K562 (cell line): ENCODE measurements around the gene SETD1B. TPM values are rescaled to one million over a fixed set of nuclear protein-coding genes. Genes with fewer than 3 reads are reported as not detected.

Source experiments
- BCOR ChIP-seq: fragments of 450-650 bp; IDR thresholded peaks from 2 replicates; pipeline ENCODE4 v1.6.1; 2016
- CTBP1 ChIP-seq: fragments of 450-650 bp; IDR thresholded peaks from 2 replicates; pipeline ENCODE4 v1.6.1; 2016; ENCODE audit warnings: borderline replicate concordance
- HMG20B ChIP-seq: fragments of 250-450 bp; sonication (Bioruptor Pico); IDR thresholded peaks from 2 replicates; pipeline ENCODE4 v1.5.0; 2021; ENCODE audit warnings: mild to moderate bottlenecking
- L3MBTL2 ChIP-seq: fragments of 450-650 bp; IDR thresholded peaks from 2 replicates; pipeline ENCODE4 v1.6.1; 2016; ENCODE audit warnings: mild to moderate bottlenecking, moderate library complexity
- MEF2D ChIP-seq: conservative IDR thresholded peaks from 2 replicates; pipeline ENCODE4 v1.6.1; 2016; ENCODE audit warnings: low read depth, missing genetic modification characterization, missing compliant biosample characterization
- NR1H2 ChIP-seq: sonication (generic); formaldehyde crosslinking; IDR thresholded peaks from 2 replicates; pipeline ENCODE4 v1.4.0; 2020; ENCODE audit warnings: mild to moderate bottlenecking, missing genetic modification reagents
- SNRNP70 ChIP-seq: fragments of 200-400 bp; formaldehyde crosslinking; optimal IDR thresholded peaks from 2 replicates; pipeline ENCODE3; 2017; ENCODE audit warnings: low read depth, low read length
- SRSF3 ChIP-seq: fragments of 200-400 bp; formaldehyde crosslinking; IDR thresholded peaks from 2 replicates; pipeline ENCODE4 v1.6.1; 2016; ENCODE audit warnings: mild to moderate bottlenecking, low read length, moderate library complexity; ENCODE audit not compliant: insufficient read depth
- ZBTB11 ChIP-seq, 3 experiments: fragments of 200-800 bp in 1 of 3; fragments of 250-450 bp in 1 of 3; fragments of 450-650 bp in 1 of 3; sonication (Bioruptor Pico) in 1 of 3; sonication (Bioruptor generic) in 1 of 3; formaldehyde crosslinking in 1 of 3; IDR thresholded peaks; 2 replicates each; pipeline versions ENCODE4 v1.6.1 to v1.8.0; 2016 to 2022; ENCODE audit warnings: mild to moderate bottlenecking in 2 of 3, missing genetic modification characterization in 2 of 3, missing compliant biosample characterization in 1 of 3, moderate library complexity in 1 of 3
- ZC3H4 ChIP-seq: sonication (generic); formaldehyde crosslinking; IDR thresholded peaks from 2 replicates; pipeline ENCODE4 v1.9.0; 2021; ENCODE audit warnings: missing genetic modification reagents, borderline replicate concordance
- ZNF57 ChIP-seq: fragments of 450-650 bp; formaldehyde crosslinking; IDR thresholded peaks from 2 replicates; pipeline ENCODE4 v1.4.0; 2020; ENCODE audit warnings: mild to moderate bottlenecking, moderate library complexity
- polyA plus RNA-seq, 8 experiments: library from polyadenylated mRNA; depleted of rRNA in 4 of 8; stranded (reverse) in 5 of 8; unstranded in 3 of 8; fragments of >200 nt; fragmentation: Nextera tagmentation in 2 of 8; fragmentation: Illumina TruSeq in 1 of 8; extraction: Ambion mirVana in 2 of 8; extraction: Trizol in 1 of 8; gene quantifications; 2 replicates each; pipeline versions ENCODE4 v1.2.1 to v1.2.3, GENCODE V29; 2011 to 2014; ENCODE audit warnings: inconsistent platforms in 1 of 8, missing spikeins in 1 of 8
- total RNA-seq, 7 experiments: library from RNA; depleted of rRNA in 6 of 7; stranded (reverse); fragments of >200 nt in 6 of 7; fragmentation: Illumina TruSeq in 2 of 7; extraction: Trizol in 2 of 7; gene quantifications; 2 replicates each; pipeline versions ENCODE4 v1.2.1 to v1.2.3, GENCODE V29; 2011 to 2021; ENCODE audit warnings: low replicate concordance in 1 of 7
- TF ChIP-seq, protein P1 (sequence below): sonication (generic); formaldehyde crosslinking; IDR thresholded peaks from 2 replicates; pipeline ENCODE4 v1.8.0; 2023; ENCODE audit warnings: mild to moderate bottlenecking, missing genetic modification reagents
- TF ChIP-seq, protein P2 (sequence below): fragments of 250-450 bp; sonication (Bioruptor Pico); IDR thresholded peaks from 2 replicates; pipeline ENCODE4 v1.5.0; 2020; ENCODE audit warnings: mild to moderate bottlenecking, borderline replicate concordance
- TF ChIP-seq, protein P3 (sequence below): fragments of 450-650 bp; IDR thresholded peaks from 2 replicates; pipeline ENCODE4 v1.6.1; 2016; ENCODE audit warnings: mild to moderate bottlenecking

Gene SETD1B
- total and polyA plus RNA-seq, 9 of the 15 experiments (the other 6 are each of a cell fraction or from before 2014, with no cell fraction given), result 0.48 to 26.6 (median 2.3) TPM

DNA sequence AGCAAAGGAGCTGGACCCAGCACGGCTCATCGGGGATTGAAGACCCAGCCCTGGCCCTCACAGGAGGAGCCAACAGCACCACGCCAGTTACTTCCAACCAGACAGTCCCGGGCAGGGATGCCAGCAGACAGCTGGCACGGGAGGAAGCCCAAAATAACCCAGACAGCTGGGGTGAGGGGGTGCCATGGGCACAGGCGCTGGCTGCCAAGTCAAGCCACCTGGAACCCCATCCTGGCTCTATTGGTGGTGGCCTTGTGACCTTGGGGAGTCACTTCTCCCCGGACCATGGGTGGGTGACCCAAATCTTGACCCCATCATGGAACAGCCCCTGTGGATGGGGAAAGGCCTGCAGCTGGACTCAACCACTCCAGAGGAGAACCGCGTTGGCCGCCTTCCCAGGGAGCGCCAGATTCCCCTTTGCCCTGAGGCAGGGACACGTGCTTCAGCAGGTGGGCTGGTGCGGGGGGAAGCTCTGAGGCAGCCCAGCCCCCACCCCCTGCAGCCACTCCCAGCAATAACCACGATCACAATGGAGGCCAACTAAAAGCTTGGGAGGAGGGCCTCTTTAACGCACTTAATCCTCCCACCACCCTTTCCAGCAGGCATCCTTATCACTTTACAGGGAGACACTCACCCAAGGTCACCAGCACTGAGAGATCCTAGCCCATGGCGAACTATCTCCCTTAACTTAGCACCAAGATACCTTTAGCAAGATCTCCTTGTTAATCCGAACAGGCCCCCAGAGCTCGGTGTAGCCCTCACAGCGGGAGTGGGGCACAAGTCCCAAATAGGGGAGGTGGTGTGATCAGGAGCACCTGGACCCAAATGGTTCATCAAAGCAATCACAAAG is 5.6 kb upstream of the SETD1B start (continued):
- TF ChIP-seq, protein P1, sequence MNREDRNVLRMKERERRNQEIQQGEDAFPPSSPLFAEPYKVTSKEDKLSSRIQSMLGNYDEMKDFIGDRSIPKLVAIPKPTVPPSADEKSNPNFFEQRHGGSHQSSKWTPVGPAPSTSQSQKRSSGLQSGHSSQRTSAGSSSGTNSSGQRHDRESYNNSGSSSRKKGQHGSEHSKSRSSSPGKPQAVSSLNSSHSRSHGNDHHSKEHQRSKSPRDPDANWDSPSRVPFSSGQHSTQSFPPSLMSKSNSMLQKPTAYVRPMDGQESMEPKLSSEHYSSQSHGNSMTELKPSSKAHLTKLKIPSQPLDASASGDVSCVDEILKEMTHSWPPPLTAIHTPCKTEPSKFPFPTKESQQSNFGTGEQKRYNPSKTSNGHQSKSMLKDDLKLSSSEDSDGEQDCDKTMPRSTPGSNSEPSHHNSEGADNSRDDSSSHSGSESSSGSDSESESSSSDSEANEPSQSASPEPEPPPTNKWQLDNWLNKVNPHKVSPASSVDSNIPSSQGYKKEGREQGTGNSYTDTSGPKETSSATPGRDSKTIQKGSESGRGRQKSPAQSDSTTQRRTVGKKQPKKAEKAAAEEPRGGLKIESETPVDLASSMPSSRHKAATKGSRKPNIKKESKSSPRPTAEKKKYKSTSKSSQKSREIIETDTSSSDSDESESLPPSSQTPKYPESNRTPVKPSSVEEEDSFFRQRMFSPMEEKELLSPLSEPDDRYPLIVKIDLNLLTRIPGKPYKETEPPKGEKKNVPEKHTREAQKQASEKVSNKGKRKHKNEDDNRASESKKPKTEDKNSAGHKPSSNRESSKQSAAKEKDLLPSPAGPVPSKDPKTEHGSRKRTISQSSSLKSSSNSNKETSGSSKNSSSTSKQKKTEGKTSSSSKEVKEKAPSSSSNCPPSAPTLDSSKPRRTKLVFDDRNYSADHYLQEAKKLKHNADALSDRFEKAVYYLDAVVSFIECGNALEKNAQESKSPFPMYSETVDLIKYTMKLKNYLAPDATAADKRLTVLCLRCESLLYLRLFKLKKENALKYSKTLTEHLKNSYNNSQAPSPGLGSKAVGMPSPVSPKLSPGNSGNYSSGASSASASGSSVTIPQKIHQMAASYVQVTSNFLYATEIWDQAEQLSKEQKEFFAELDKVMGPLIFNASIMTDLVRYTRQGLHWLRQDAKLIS (CRISPR knock-in tag), result peak; percentile 69; the same call in 1 of the 2 replicates
- TF ChIP-seq SRSF3, result no peak
- peak; percentile 43; the same call in 1 of the 2 replicates for TF ChIP-seq CTBP1
- TF ChIP-seq NR1H2 (CRISPR knock-in tag), result no peak
- TF ChIP-seq, protein P2, sequence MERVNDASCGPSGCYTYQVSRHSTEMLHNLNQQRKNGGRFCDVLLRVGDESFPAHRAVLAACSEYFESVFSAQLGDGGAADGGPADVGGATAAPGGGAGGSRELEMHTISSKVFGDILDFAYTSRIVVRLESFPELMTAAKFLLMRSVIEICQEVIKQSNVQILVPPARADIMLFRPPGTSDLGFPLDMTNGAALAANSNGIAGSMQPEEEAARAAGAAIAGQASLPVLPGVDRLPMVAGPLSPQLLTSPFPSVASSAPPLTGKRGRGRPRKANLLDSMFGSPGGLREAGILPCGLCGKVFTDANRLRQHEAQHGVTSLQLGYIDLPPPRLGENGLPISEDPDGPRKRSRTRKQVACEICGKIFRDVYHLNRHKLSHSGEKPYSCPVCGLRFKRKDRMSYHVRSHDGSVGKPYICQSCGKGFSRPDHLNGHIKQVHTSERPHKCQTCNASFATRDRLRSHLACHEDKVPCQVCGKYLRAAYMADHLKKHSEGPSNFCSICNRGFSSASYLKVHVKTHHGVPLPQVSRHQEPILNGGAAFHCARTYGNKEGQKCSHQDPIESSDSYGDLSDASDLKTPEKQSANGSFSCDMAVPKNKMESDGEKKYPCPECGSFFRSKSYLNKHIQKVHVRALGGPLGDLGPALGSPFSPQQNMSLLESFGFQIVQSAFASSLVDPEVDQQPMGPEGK, result no peak
- no peak for TF ChIP-seq MEF2D (tag)
- TF ChIP-seq HMG20B, result no peak
- TF ChIP-seq BCOR, result no peak
- TF ChIP-seq, protein P3, sequence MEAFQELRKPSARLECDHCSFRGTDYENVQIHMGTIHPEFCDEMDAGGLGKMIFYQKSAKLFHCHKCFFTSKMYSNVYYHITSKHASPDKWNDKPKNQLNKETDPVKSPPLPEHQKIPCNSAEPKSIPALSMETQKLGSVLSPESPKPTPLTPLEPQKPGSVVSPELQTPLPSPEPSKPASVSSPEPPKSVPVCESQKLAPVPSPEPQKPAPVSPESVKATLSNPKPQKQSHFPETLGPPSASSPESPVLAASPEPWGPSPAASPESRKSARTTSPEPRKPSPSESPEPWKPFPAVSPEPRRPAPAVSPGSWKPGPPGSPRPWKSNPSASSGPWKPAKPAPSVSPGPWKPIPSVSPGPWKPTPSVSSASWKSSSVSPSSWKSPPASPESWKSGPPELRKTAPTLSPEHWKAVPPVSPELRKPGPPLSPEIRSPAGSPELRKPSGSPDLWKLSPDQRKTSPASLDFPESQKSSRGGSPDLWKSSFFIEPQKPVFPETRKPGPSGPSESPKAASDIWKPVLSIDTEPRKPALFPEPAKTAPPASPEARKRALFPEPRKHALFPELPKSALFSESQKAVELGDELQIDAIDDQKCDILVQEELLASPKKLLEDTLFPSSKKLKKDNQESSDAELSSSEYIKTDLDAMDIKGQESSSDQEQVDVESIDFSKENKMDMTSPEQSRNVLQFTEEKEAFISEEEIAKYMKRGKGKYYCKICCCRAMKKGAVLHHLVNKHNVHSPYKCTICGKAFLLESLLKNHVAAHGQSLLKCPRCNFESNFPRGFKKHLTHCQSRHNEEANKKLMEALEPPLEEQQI, result no peak
- no peak for TF ChIP-seq SNRNP70
- no peak; a peak in 1 of 6 replicates for TF ChIP-seq ZBTB11 (CRISPR knock-in tag; IDR thresholded peaks at IDR 0.05)
- no peak for TF ChIP-seq ZNF57 (CRISPR knock-in tag)
- peak; percentile 70 for TF ChIP-seq L3MBTL2
- TF ChIP-seq ZC3H4 (CRISPR knock-in tag), result no peak
